ENCODE data around the gene PKP2. TPM values are rescaled to one million over a fixed set of nuclear protein-coding genes. Genes with fewer than 3 reads are reported as not detected.

The PKP2 gene
- total RNA-seq, 1 experiment from 2014 or later: 5.3 TPM

- no peaks in the 10 kb centered on the region for H3K9me3 ChIP-seq (ENCODE audit: low read depth, low read length, poor library complexity, severe bottlenecking)
- TF ChIP-seq CTCF (conservative IDR thresholded peaks at IDR 0.05; ENCODE audit: low read depth, low read length) (no peak), EZH2 (IDR thresholded peaks at IDR 0.05; ENCODE audit: borderline replicate concordance, low read depth, low read length, poor library complexity, severe bottlenecking) (no peak)
- H3K27ac ChIP-seq (ENCODE audit: low read depth, low read length, poor library complexity, severe bottlenecking): no peak overlapping the region
- CTCF ChIA-PET: no interaction called here
- intact Hi-C loops (cut with micrococcal nuclease; ENCODE audit: unreplicated experiment): no loop called here
- no TSS peak for BruUV-seq (replicated peaks)
- no peak overlapping the region for H3K4me3 ChIP-seq (ENCODE audit: low read depth, low read length, poor library complexity, severe bottlenecking)
- POLR2A ChIA-PET (ENCODE audit: low non-redundant PET): no interaction called here
- no peak for DNase-seq (ENCODE audit: low spot score)
- H3K4me1 ChIP-seq (ENCODE audit: insufficient read depth, low read length, poor library complexity, severe bottlenecking): no peaks in the 10 kb centered on the region
- no peaks in the 10 kb centered on the region for H3K27me3 ChIP-seq (replicated peaks; ENCODE audit: insufficient read depth, low read depth, low read length, poor library complexity)
- no peaks in the 10 kb centered on the region for H3K36me3 ChIP-seq (ENCODE audit: insufficient read depth, low read length, poor library complexity, severe bottlenecking)
These were observed 95.2 kb downstream of the PKP2 start for GRCh38 chr12:32801269-32801980.

GRCh38 chr12:32794281-32794680 is 102.3 kb downstream of the PKP2 start:
- no peaks in the 10 kb centered on the region for H3K9me3 ChIP-seq (ENCODE audit: low read depth, low read length, poor library complexity, severe bottlenecking)
- BruUV-seq (replicated peaks): no TSS peak
- no peak overlapping the region for H3K27ac ChIP-seq (ENCODE audit: low read depth, low read length, poor library complexity, severe bottlenecking)
- no peaks in the 10 kb centered on the region for H3K36me3 ChIP-seq (ENCODE audit: insufficient read depth, low read length, poor library complexity, severe bottlenecking)
- no peak overlapping the region for H3K4me3 ChIP-seq (ENCODE audit: low read depth, low read length, poor library complexity, severe bottlenecking)
- ChIA-PET CTCF (no interaction called here), POLR2A (ENCODE audit: low non-redundant PET) (no interaction called here)
- H3K27me3 ChIP-seq (replicated peaks; ENCODE audit: insufficient read depth, low read depth, low read length, poor library complexity): no peaks in the 10 kb centered on the region
- intact Hi-C loops (cut with micrococcal nuclease; ENCODE audit: unreplicated experiment): no loop called here
- no peak for DNase-seq (ENCODE audit: low spot score)
- TF ChIP-seq EZH2 (IDR thresholded peaks at IDR 0.05; ENCODE audit: borderline replicate concordance, low read depth, low read length, poor library complexity, severe bottlenecking) (no peak), CTCF (conservative IDR thresholded peaks at IDR 0.05; ENCODE audit: low read depth, low read length) (no peak)
- no peaks in the 10 kb centered on the region for H3K4me1 ChIP-seq (ENCODE audit: insufficient read depth, low read length, poor library complexity, severe bottlenecking)

- no peak for DNase-seq (ENCODE audit: low spot score)
- no peaks in the 10 kb centered on the region for H3K36me3 ChIP-seq (ENCODE audit: insufficient read depth, low read length, poor library complexity, severe bottlenecking)
- H3K27ac ChIP-seq (ENCODE audit: low read depth, low read length, poor library complexity, severe bottlenecking): no peak overlapping the region
- H3K4me3 ChIP-seq (ENCODE audit: low read depth, low read length, poor library complexity, severe bottlenecking): no peak overlapping the region
- H3K27me3 ChIP-seq (replicated peaks; ENCODE audit: insufficient read depth, low read depth, low read length, poor library complexity): no peaks in the 10 kb centered on the region
- CTCF ChIA-PET: no interaction called here
- TF ChIP-seq EZH2 (IDR thresholded peaks at IDR 0.05; ENCODE audit: borderline replicate concordance, low read depth, low read length, poor library complexity, severe bottlenecking) (no peak), CTCF (conservative IDR thresholded peaks at IDR 0.05; ENCODE audit: low read depth, low read length) (no peak)
- BruUV-seq (replicated peaks): no TSS peak
- POLR2A ChIA-PET (ENCODE audit: low non-redundant PET): no interaction called here
- intact Hi-C loops (cut with micrococcal nuclease; ENCODE audit: unreplicated experiment): no loop called here
- no peaks in the 10 kb centered on the region for H3K9me3 ChIP-seq (ENCODE audit: low read depth, low read length, poor library complexity, severe bottlenecking)
- H3K4me1 ChIP-seq (ENCODE audit: insufficient read depth, low read length, poor library complexity, severe bottlenecking): no peaks in the 10 kb centered on the region
These were observed 106.7 kb downstream of the PKP2 start for GRCh38 chr12:32789916-32790315.
